KBM-7 (cell line): Measurements from ENCODE around the gene CCIN.
A peak's percentile ranks its signal among the peaks of the same experiment; 100 is the strongest.

Source experiments
- DNase-seq: peaks from one replicate; pipeline ENCODE4 v3.0.0-alpha.2; 2015
- in situ Hi-C: fragments of 300-500 bp; cut with MboI; formaldehyde crosslinking; loops from 2 replicates; pipeline ENCODE4 v1.14.3; 2020; ENCODE audit warnings: low sequenced_read_pairs, low pct_unique_long_range_greater_than_20kb, mixed read lengths

Gene CCIN

DNA sequence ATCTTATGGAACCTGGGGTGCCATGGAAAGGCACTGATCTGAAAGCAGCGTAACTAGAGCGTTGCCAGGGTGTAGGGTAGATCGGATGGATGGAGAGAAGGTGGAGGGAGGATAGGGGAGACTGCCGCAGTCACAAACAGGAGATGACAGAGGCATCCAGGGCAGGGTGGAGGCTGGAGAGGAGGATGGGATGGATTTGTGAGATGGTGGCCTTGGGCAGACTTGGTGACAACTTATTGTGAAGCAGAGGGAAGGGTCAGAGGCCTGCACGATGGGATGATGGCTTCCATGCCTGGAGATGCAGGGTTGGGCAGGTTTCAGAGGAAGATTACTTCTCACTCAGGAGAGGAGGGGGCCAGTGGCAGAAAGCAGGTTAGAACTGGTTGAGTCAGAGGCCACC lies 30.3 kb upstream of the CCIN start:
- in situ Hi-C loops, result no loop called here

DNA sequence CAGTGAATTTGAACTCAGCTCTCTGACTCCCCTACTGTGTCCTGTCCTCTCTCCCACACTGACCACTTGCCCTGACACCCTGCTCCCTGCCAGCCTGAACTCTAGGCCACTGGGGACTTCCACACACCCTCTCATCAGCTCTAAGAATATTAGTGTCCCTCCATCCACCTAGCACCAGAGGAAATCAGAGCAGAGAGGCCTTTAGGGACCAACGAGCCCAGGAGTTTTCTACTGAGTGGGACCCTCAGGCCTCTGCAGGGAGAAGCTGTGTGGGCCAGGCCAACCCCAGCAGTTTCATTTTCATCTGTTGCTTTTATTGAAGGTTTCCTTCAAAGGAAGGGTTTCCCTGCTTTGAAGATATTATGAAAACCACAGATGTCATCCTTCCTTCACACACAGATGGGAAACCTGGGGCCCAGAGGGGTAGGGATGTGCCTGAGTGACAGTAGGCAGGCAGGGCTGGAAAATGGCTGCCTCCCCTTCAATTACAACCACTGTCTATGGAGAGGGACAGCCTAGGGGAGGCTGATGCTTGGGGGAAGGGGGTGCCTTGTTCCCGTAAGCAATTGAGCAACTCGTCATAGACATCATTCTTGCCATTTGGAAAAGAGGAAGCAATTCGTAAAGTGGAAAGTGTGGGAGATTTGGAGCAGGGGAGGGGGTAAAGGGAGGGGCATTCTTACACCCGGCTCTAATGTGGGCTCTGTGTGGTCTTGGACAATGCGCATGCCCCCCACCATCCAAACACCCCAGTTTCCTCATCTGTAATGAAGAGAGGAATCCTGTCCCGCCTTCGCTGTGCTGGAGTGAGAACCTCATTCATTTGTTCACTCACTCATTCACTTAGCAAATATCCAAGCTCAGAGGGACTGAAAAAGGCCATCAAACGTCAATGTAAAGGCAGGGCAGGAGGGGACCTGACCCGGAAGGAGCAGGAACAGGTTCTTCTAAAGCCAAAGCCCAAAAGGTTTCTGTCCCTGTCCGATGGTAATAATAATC lies 28.8 kb upstream of the CCIN start:
- in situ Hi-C loops, result no loop called here
- peak; percentile 69 for DNase-seq

More for the DNA sequence above, 30.3 kb upstream of the CCIN start:
- DNase-seq, result no peak

DNA sequence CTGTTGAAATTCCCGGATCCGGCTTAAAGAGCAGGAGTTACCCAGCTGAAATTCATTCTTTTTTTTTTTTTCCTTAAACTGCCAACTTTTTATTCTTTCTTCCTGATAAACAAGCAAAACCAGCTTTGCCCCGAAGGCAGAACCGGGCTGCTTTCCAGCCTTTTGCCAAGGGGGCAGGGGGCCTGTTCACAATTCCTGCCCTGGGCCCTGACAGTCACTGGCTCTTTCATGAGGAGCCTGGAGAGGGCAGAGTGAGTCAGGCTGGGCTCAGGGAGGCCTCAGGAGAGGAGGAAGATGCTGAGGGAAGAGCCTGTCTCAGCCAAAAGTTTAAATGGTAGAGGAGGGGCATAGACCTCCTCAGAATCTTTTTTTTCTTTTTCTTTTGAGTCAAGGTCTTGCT lies 27.9 kb upstream of the CCIN start:
- no peak for DNase-seq
- in situ Hi-C loops, result no loop called here

GRCh38 chr9:36141761-36142160 lies 27.4 kb upstream of the CCIN start:
- in situ Hi-C loops, result no loop called here
- DNase-seq, result no peak

- DNase-seq, result peak; percentile 50
- in situ Hi-C loops, result no loop called here
These were observed 26.5 kb upstream of the CCIN start for GRCh38 chr9:36142510-36143244.

DNA sequence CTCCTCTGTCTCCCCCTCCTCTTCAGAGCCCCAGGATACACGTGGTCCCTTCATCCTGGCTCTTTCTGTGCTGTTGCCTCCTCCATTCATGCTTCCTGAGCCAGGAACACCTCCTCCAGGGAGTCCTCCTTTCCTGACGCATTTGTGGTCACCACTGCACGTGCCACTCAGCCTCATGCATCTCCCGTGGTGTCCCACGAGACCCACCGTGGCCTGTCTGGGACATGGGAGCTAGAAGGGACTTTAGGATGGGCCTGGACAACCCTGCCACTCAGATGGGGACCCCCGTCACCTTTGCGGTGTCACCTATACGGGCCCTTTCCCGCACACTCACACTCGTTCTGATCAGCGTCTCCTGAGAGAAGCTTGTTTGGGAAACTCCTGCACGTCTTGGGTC lies 25.9 kb upstream of the CCIN start:
- in situ Hi-C loops, result no loop called here

GRCh38 chr9:36144309-36145232 lies 24.6 kb upstream of the CCIN start:
- in situ Hi-C loops, result no loop called here
- DNase-seq, result no peak

More for the DNA sequence above, 25.9 kb upstream of the CCIN start:
- no peak for DNase-seq

DNA sequence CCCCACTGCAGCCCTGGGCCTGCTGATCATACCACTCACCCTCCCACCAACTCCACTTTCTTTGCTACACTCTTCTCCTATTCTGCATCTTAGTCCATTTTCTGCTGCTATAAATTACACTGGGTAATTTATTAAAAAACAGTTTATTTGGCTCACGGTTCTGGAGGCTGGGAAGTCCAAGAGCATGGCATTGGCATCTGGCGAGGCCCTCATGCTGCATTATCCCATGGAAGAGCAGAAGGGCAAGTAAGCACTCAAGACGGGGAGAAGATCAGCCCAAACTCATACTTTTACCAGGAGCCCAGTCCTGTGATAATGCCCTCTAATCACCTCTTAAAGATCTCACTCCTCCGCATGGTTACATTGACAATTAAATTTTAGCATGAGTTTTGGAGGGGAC lies 23.2 kb upstream of the CCIN start:
- in situ Hi-C loops, result no loop called here
- no peak for DNase-seq

- no peak for DNase-seq
- in situ Hi-C loops, result no loop called here
These were observed 22.5 kb upstream of the CCIN start for GRCh38 chr9:36146651-36147050.

DNA sequence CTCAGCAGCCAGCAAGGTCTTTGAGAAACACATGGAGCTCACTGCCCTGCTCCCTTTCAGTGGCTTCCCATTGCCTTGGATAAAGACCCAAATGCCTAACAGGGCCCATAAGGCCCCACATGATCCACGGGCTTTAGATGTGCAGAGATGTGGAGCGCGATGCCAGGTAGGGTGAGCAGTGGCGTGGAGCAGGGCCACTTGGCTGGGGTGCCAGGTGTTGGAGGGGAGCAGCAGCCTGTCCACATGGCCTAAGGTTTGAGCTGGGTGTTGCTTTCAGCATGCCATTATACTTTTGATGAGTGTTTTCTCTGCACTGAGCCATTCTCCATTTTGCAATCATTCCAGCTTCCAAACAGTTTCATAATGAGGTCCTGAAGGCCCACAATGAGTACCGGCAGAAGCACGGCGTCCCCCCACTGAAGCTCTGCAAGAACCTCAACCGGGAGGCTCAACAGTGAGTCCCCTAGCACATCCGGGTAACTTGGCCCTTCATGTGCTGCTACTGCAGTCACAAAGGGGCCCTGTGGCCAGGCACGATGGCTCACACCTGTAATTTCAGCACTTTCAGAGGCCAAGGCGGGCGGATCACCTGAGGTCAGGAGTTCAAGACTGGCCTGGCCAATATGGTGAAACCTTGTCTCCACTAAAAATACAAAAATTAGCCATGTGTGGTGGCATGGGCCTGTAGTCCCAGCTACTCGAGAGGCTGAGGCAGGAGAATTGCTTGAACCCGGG lies 21.6 kb upstream of the CCIN start:
- in situ Hi-C loops, result no loop called here
- DNase-seq, result no peak

- no peak for DNase-seq
- in situ Hi-C loops, result no loop called here
These were observed 20.7 kb upstream of the CCIN start for GRCh38 chr9:36148311-36149051.

DNA sequence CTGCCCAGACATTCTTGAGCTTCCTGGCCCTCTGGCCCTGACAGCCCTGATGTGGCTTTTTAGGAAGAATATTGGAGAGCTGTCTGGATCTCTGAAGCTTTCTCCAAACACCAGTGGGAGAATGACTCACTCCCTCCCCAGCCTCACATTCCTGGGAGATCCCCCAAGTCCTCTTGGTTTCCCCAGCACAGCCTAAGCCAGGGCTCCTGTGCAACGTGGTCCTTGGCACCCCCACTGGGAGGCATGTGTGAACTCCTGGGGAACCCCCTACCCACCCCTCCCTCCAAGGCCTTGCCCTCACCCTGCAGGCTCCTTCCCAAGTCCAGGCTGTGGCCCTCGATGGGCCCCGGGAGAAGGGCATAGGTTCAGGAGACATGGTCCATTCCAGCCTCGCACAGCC lies 20.0 kb upstream of the CCIN start:
- DNase-seq, result no peak
- in situ Hi-C loops, result no loop called here

DNA sequence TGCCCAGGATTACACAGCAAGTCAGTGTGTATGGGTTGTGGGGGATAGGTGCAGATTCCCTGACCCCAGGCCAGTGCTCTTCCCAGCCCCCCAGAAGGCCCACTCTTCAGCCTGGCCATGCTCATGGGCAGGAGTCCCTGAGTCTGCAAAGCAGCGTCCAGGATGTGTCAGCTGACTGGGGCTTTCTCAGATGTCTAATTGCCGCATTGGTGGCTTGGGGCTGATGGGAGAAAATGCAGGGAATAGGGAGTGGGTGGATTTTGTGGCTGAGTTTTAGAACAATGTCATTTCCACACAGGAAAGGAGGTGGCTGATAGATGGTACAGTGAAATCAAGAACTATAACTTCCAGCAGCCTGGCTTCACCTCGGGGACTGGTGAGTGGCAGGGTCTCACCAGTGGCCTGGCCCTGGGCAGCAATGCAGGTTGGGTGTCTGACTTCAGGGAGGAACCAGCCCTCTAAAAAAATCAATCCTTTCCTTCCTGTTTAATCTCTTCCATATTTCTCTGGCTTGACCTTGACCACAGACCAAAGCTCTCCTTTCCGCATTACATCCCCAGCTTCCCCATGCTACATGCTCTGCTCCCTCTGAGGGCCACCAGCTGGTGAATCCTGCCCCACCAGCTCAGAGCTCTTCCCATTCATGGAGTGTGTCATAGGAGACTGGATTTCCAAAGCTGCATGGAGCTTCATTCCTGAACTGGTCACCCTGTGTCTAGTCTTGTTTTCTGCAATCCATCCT lies 18.4 kb upstream of the CCIN start:
- in situ Hi-C loops, result no loop called here
- peak; percentile 57 for DNase-seq

DNA sequence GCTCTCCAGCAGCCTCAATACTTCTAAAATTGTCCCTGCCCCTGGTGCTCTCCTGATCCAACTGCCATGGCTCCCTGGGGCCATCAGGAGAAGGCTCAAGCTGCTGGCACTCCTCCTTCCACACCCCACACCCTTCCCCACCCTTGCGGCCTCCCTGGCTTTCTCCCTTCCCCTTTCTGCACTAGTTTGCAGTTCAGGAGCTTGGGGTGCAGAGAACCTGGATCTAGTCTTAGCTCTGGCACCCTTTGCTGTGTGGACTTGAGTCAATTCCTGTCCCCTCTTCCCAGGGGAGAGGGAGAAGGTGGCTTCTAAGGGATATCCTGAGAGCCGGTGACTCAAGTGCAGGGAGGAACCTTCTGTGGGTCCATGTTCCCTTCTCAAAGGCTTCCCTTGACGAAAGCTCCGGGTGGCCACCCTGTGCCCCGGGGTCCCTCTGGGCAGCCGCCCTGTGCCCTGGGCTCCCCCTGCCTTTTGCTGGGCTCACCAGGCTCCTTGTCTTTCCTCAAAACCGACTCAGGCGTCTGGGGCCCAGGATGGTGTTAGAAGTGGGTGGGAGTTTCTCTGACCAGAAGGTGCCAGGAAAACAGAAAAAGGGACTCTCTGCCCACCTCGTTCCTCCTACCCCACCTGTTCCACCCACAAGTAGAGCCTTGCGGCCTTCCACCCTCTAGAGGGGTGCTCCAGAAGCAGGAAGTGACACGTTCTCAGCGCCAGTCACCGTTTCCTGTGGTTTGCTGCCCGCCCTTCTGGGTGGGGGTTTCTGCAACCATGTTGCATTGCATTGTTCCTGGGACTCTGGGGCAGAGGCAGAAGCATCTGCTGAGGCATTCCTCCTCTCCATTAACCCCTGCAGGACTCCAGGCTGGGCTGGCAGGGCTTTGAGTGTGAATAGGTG lies 17.6 kb upstream of the CCIN start:
- in situ Hi-C loops, result no loop called here
- peak; percentile 87 for DNase-seq

- in situ Hi-C loops, result no loop called here
- DNase-seq, result no peak
These were observed 16.3 kb upstream of the CCIN start for GRCh38 chr9:36152741-36153438.

- in situ Hi-C loops, result no loop called here
- DNase-seq, result no peak
These were observed 15.4 kb upstream of the CCIN start for GRCh38 chr9:36153746-36154145.
